CD4-positive, alpha-beta T cell treated with Interleukin-1 beta for 1 hour (primary cell): Measurements from ENCODE around the gene AAK1.
"Not testable (repeated sequence)": the region's sequence is repeated elsewhere in the genome, so short reads cannot be mapped to it uniquely, and the experiment has no call there.

Experiments used
- DNase-seq, 2 donors: peaks; one replicate each; pipeline ENCODE4 v3.0.0-alpha.2; 2020 to 2022

Gene AAK1

DNA sequence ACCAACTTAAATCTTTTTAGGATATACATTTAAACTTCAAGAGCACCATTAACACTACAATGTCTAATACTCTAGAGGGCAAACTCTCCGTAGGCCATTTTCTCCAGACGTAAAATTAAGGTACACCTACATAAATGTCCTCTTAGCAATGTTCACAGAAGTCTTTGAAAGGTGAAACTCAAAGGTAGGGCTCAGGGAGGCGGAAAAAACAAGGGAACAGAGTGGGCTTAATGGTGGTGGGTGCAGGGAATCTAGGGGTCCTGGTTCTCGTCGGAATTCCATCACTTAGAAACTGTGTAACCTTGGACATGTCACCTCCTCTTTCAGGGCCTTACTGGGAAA is 207.0 kb downstream of the AAK1 start:
- no peak for DNase-seq

DNA sequence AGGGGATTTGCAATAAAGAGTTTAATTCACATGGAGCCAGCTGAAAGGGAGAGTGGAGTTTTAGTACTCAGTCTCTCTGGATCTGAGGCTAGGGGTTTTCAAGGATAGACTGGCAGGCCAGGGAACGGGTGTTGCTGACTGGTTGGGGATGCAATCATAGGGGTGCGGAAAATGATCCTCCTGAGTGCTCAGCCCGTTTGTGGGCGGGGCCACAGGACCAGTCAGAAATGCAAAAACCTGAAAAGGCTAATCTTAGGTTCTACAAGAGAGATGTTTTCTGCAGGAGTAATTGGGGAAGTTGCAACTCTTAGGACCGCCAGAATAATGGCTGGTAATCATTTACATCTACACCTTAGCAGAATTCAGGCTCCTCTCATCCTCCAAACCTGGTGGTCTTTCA is 208.8 kb downstream of the AAK1 start:
- DNase-seq: no peak

DNA sequence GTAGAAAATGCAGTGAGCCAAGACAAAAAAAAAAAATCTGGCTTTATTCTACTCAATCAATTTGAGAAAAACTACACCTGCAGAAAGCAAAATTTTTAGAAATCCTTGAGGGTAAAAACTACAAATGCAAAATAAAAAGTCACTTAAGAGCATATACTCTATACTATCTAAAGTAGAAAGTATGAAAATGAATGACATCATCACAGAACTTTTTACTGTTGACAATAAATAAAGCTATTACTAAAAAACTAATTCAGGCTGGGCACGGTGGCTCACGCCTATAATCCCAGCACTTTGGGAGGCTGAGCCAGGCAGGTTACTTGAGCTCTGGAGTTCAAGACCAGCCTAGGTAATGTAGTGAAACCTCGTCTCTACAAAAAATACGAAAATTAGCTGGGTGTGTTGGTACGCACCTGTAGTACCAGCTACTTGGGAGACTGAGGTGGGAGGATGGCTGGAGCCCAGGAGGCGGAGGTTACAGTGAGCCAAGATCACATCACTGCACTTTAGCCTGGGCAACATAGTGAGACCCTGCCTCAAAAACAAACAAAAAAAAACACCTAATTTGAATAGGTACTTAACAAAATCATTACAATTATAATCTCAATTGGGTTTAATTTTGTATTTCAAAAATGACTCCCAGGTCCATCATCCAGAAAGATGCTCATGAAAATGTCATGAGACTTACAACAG is 213.9 kb downstream of the AAK1 start:
- DNase-seq: no peak

DNA sequence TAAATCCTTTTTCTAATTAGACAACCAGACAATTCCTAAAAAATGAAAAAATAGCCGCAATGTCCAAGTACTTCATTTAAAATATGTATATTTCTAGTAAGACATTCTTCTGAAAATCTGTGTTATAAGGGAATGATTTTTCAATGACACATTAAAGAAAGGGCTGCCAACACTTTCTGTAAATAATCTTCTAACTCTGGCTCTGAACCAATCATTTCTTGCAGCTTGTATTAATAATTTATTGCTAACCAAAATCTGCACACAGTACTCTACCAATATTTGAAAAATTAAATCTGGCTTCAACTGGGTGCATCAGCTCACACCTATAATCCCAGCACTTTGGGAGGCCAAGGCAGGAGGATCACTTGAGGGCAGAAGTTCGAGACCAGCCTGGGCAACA is 214.6 kb downstream of the AAK1 start:
- DNase-seq: no peak

DNA sequence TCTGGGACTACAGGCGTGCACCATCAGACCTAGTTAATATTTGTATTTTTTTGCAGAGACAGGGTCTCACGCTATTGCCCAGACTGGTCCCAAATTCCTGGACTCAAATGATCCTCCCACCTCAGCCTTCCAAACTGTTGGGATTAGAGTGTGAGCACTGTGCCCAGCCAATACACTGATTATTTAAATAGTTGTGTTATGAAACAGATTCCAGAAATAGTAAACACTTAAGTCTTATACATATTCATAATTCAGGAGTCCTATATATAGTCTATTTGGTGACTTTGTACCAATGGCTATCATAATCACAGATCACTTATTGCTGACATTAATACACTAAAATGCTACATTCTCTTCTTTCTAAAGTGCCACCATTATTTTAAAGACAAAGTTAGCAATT is 219.1 kb downstream of the AAK1 start:
- no peak for DNase-seq

DNA sequence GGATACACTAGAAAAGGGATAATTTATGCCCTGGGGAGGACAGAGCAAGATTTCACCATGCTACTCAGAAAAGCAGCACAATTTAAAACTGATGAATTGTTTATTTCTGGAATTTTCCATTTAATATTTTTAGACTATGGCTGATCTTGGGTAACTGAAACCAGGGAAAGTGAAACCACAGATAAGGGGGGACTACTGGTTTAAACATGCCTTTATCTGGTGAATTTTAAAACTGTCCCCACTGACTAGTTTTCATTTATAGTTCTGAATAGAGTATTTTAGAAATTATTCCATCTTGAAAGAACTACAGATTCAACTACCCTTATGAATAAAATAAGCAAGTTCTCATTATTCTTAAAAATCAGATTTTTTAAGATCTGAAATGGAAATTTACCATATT is 221.3 kb downstream of the AAK1 start:
- no peak for DNase-seq

DNA sequence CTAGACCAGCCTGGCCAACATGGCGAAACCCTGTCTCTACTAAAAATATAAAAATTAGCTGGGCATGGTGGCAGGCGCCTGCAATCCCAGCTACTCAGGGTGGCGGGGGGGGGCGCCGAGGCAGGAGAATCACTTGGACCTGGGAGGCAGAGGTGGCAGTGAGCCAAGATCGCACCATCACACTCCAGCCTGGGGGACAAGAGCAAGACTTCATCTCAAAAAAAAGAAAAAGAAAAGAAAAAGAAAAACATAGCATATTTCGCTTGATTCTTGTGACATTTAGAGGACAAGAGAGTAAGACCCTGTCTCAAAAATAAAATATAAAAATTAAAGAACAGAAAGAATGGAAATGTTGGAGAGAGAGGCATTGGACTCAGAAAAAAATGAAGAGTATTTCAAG is 224.4 kb downstream of the AAK1 start:
- DNase-seq: not testable (repeated sequence)

DNA sequence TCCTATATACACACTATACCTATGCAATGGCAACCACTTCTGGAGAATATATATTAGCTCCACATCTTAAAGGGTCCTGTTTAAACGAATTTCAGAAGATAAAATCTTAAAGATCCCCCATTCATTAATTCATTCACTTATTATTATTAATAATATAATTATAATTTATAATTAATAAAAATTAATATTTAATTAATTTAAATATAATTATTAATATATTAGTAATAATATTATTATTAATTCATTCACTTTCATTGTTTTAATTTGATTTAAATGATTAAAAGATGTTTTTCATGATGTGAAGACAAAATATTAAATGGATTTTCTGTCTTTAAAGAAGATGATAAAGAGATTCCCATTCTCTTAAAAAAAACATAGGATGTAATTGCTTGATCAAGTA is 227.4 kb downstream of the AAK1 start:
- DNase-seq: no peak
